HepG2 (cell line): Measurements from ENCODE around the gene TPRN. TPM values are rescaled to one million over a fixed set of nuclear protein-coding genes. Genes with fewer than 3 reads are reported as not detected.

Source experiments
- BCL6 ChIP-seq: IDR thresholded peaks from 2 replicates; pipeline ENCODE4 v1.6.1; 2016; ENCODE audit warnings: missing genetic modification reagents, missing compliant biosample characterization
- CENPBD1 ChIP-seq: sonication (generic); formaldehyde crosslinking; IDR thresholded peaks from 2 replicates; pipeline ENCODE4 v1.8.0; 2022; ENCODE audit warnings: missing genetic modification reagents, low read depth, mild to moderate bottlenecking, borderline replicate concordance
- GATAD2A ChIP-seq: IDR thresholded peaks from 2 replicates; pipeline ENCODE4 v1.6.1; 2016
- NFE2 ChIP-seq: sonication (generic); formaldehyde crosslinking; IDR thresholded peaks from 2 replicates; pipeline ENCODE4 v1.4.0; 2020; ENCODE audit warnings: missing genetic modification reagents
- ONECUT2 ChIP-seq: sonication (generic); formaldehyde crosslinking; IDR thresholded peaks from 2 replicates; pipeline ENCODE4 v1.4.0; 2020; ENCODE audit warnings: missing genetic modification reagents
- PHF5A ChIP-seq: IDR thresholded peaks from one replicate; pipeline ENCODE4 v1.6.1; 2018; ENCODE audit warnings: low read depth, missing genetic modification reagents; ENCODE audit not compliant: unreplicated experiment
- RAD21 ChIP-seq: fragments of 450-650 bp; formaldehyde crosslinking; IDR thresholded peaks from 2 replicates; pipeline ENCODE4 v1.5.0; 2020; ENCODE audit warnings: mild to moderate bottlenecking
- RARA ChIP-seq: IDR thresholded peaks from 2 replicates; pipeline ENCODE4 v1.6.1; 2016; ENCODE audit warnings: missing genetic modification reagents, missing compliant biosample characterization
- RNF2 ChIP-seq: fragments of 450-650 bp; conservative IDR thresholded peaks from 2 replicates; pipeline ENCODE4 v1.6.1; 2016; ENCODE audit warnings: low read depth
- SALL2 ChIP-seq: sonication (generic); formaldehyde crosslinking; IDR thresholded peaks from 2 replicates; pipeline ENCODE4 v1.8.1; 2023; ENCODE audit warnings: mild to moderate bottlenecking, missing genetic modification reagents, inconsistent platforms
- SRY ChIP-seq: sonication (generic); formaldehyde crosslinking; IDR thresholded peaks from 2 replicates; pipeline ENCODE4 v1.8.0; 2022; ENCODE audit warnings: mild to moderate bottlenecking, missing genetic modification reagents
- SSRP1 ChIP-seq: IDR thresholded peaks from 2 replicates; pipeline ENCODE4 v1.6.1; 2016; ENCODE audit warnings: control low read depth
- TIGD3 ChIP-seq: sonication (generic); formaldehyde crosslinking; IDR thresholded peaks from 2 replicates; pipeline ENCODE4 v1.5.1; 2020; ENCODE audit warnings: mild to moderate bottlenecking, missing genetic modification reagents, borderline replicate concordance
- ZNF431 ChIP-seq: sonication (generic); formaldehyde crosslinking; IDR thresholded peaks from 2 replicates; pipeline ENCODE4 v1.9.0; 2022; ENCODE audit warnings: missing genetic modification reagents, low read depth, mild to moderate bottlenecking, borderline replicate concordance
- ZNF510 ChIP-seq: sonication (generic); formaldehyde crosslinking; IDR thresholded peaks from 2 replicates; pipeline ENCODE4 v1.4.0; 2020; ENCODE audit warnings: low read depth, mild to moderate bottlenecking, missing genetic modification reagents
- ZNF543 ChIP-seq: sonication (generic); formaldehyde crosslinking; IDR thresholded peaks from 2 replicates; pipeline ENCODE4 v1.4.0; 2020; ENCODE audit warnings: mild to moderate bottlenecking, missing genetic modification reagents
- ZNF619 ChIP-seq: sonication (generic); formaldehyde crosslinking; IDR thresholded peaks from 2 replicates; pipeline ENCODE4 v1.4.0; 2020; ENCODE audit warnings: mild to moderate bottlenecking, missing genetic modification reagents
- ZNF687 ChIP-seq: sonication (generic); formaldehyde crosslinking; IDR thresholded peaks from 2 replicates; pipeline ENCODE4 v1.5.1; 2020; ENCODE audit warnings: mild to moderate bottlenecking, missing genetic modification reagents, moderate library complexity
- ZNF703 ChIP-seq: sonication (generic); formaldehyde crosslinking; IDR thresholded peaks from 2 replicates; pipeline ENCODE4 v1.5.1; 2020; ENCODE audit warnings: missing genetic modification reagents, mild to moderate bottlenecking, moderate library complexity, borderline replicate concordance
- polyA plus RNA-seq, 8 experiments: library from polyadenylated mRNA; depleted of rRNA in 3 of 8; stranded (reverse) in 7 of 8; unstranded in 1 of 8; fragments of >200 nt; fragmentation: Illumina TruSeq in 4 of 8; extraction: Trizol in 4 of 8; gene quantifications; 2 replicates each; pipeline versions ENCODE4 v1.2.1 to v1.2.3, GENCODE V29; 2011 to 2016; ENCODE audit warnings: low read depth in 4 of 8, missing spikeins in 1 of 8, mixed read lengths in 1 of 8; ENCODE audit not compliant: insufficient read depth in 1 of 8
- total RNA-seq, 5 experiments: library from RNA; depleted of rRNA; stranded (reverse); fragments of >200 nt; fragmentation: Illumina TruSeq; extraction: Trizol; gene quantifications; 2 replicates each; pipeline ENCODE4 v1.2.3, GENCODE V29; 2016; ENCODE audit warnings: low read depth in 1 of 5

The TPRN gene
- total and polyA plus RNA-seq, 2 of the 13 experiments (the other 11 are each of a cell fraction or from before 2014, with no cell fraction given), result 10.1 to 19.2 TPM

- TF ChIP-seq ZNF687 (CRISPR knock-in tag) (peak; percentile 33; the same call in 1 of the 2 replicates), ZNF431 (CRISPR knock-in tag) (no peak), SRY (CRISPR knock-in tag) (no peak), ZNF703 (CRISPR knock-in tag) (0 out of 2 replicates have a peak, but pooled peaks have one; percentile 30), ONECUT2 (CRISPR knock-in tag) (no peak), RNF2 (no peak), ZNF619 (no peak), TIGD3 (CRISPR knock-in tag) (no peak), SSRP1 (CRISPR knock-in tag) (no peak), SALL2 (CRISPR knock-in tag) (no peak), GATAD2A (no peak), ZNF510 (CRISPR knock-in tag) (no peak), RARA (CRISPR knock-in tag) (no peak), PHF5A (no peak), BCL6 (CRISPR knock-in tag) (no peak), ZNF543 (CRISPR knock-in tag) (no peak), RAD21 (no peak), NFE2 (CRISPR knock-in tag) (no peak), CENPBD1 (CRISPR knock-in tag) (no peak)
- TF ChIP-seq, all 625 proteins: peak for 13
Measured at GRCh38 chr9:137220317-137221094, 20.0 kb upstream of the TPRN start (continued).
